H9 (cell line): ENCODE measurements around the gene ANKRD36C. TPM values are rescaled to one million over a fixed set of nuclear protein-coding genes. Genes with fewer than 3 reads are reported as not detected.
"Not testable (repeated sequence)": the region's sequence is repeated elsewhere in the genome, so short reads cannot be mapped to it uniquely, and the experiment has no call there.

Experiments
- DNase-seq: peaks from one replicate; pipeline ENCODE4 v3.0.0-alpha.2; 2017
- H2AFZ ChIP-seq: one replicate; pipeline ENCODE4 v1.6.1; 2013; ENCODE audit warnings: mild to moderate bottlenecking, low read length, control low read depth, moderate library complexity
- H2AK5ac ChIP-seq: 2 replicates; pipeline ENCODE4 v1.6.1; 2013; ENCODE audit warnings: low read length, control low read depth, mixed read lengths; ENCODE audit not compliant: insufficient read length
- H2BK120ac ChIP-seq: one replicate; pipeline ENCODE4 v1.6.1; 2013; ENCODE audit warnings: low read depth, mild to moderate bottlenecking, low read length, control low read depth, inconsistent platforms; ENCODE audit not compliant: poor library complexity, severe bottlenecking
- H2BK12ac ChIP-seq: 2 replicates; pipeline ENCODE4 v1.6.1; 2013; ENCODE audit warnings: low read length, control low read depth, mixed read lengths, low read depth; ENCODE audit not compliant: insufficient read length
- H2BK15ac ChIP-seq: 2 replicates; pipeline ENCODE4 v1.6.1; 2013; ENCODE audit warnings: low read depth, low read length, control low read depth
- H2BK20ac ChIP-seq: one replicate; pipeline ENCODE4 v1.6.1; 2013; ENCODE audit warnings: low read depth, mild to moderate bottlenecking, low read length, control low read depth, inconsistent platforms; ENCODE audit not compliant: poor library complexity, severe bottlenecking
- H2BK5ac ChIP-seq: 2 replicates; pipeline ENCODE4 v1.6.1; 2013; ENCODE audit warnings: low read length, control low read depth, mixed read lengths; ENCODE audit not compliant: insufficient read length
- H3K14ac ChIP-seq: 2 replicates; pipeline ENCODE4 v1.6.1; 2013; ENCODE audit warnings: low read length, control low read depth; ENCODE audit not compliant: insufficient read depth
- H3K18ac ChIP-seq: 2 replicates; pipeline ENCODE4 v1.6.1; 2013; ENCODE audit warnings: low read depth, mild to moderate bottlenecking, mixed read lengths, low read length, control low read depth; ENCODE audit not compliant: insufficient read length
- H3K23ac ChIP-seq: 2 replicates; pipeline ENCODE4 v1.6.1; 2013; ENCODE audit warnings: low read length, control low read depth, mixed read lengths, low read depth; ENCODE audit not compliant: insufficient read length
- H3K23me2 ChIP-seq: 2 replicates; pipeline ENCODE4 v1.6.1; 2013; ENCODE audit warnings: low read depth, mild to moderate bottlenecking, mixed read lengths, low read length, control low read depth; ENCODE audit not compliant: insufficient read length, poor library complexity, severe bottlenecking
- H3K27ac ChIP-seq: 2 replicates; pipeline ENCODE4 v1.5.1; 2013; ENCODE audit warnings: low read length, control low read depth, mixed read lengths, low read depth; ENCODE audit not compliant: insufficient read length
- H3K27me3 ChIP-seq: 2 replicates; pipeline ENCODE4 v1.6.1; 2013; ENCODE audit warnings: low read length, control low read depth, inconsistent platforms; ENCODE audit not compliant: insufficient read depth
- H3K4ac ChIP-seq: 2 replicates; pipeline ENCODE4 v1.6.1; 2013; ENCODE audit warnings: low read depth, mild to moderate bottlenecking, control low read depth, inconsistent platforms, low read length, moderate library complexity
- H3K4me1 ChIP-seq: 2 replicates; pipeline ENCODE4 v1.6.1; 2013; ENCODE audit warnings: low read length, control low read depth, inconsistent platforms; ENCODE audit not compliant: insufficient read depth
- H3K4me2 ChIP-seq: 2 replicates; pipeline ENCODE4 v1.6.1; 2013; ENCODE audit warnings: low read length, control low read depth, mixed read lengths; ENCODE audit not compliant: insufficient read length, insufficient read depth
- H3K56ac ChIP-seq: 2 replicates; pipeline ENCODE4 v1.6.1; 2013; ENCODE audit warnings: low read depth, mild to moderate bottlenecking, mixed read lengths, low read length, control low read depth; ENCODE audit not compliant: insufficient read length
- H3K79me1 ChIP-seq: 2 replicates; pipeline ENCODE4 v1.6.1; 2013; ENCODE audit warnings: low read depth, mild to moderate bottlenecking, moderate library complexity, low read length, control low read depth, inconsistent platforms; ENCODE audit not compliant: insufficient read depth, poor library complexity, severe bottlenecking
- H3K79me2 ChIP-seq: 2 replicates; pipeline ENCODE4 v1.6.1; 2013; ENCODE audit warnings: low read length, control low read depth, inconsistent platforms; ENCODE audit not compliant: insufficient read depth
- H3K9ac ChIP-seq: 2 replicates; pipeline ENCODE4 v1.6.1; 2013; ENCODE audit warnings: low read length, control low read depth, mixed read lengths; ENCODE audit not compliant: insufficient read length; ENCODE audit errors: extremely low read depth
- H3K9me3 ChIP-seq: one replicate; pipeline ENCODE4 v1.6.1; 2013; ENCODE audit warnings: low read depth, low read length, inconsistent platforms; ENCODE audit not compliant: control insufficient read depth
- H3T11ph ChIP-seq: one replicate; pipeline ENCODE4 v1.6.1; 2013; ENCODE audit warnings: mild to moderate bottlenecking, low read length, control low read depth, inconsistent platforms
- H4K20me1 ChIP-seq: one replicate; pipeline ENCODE4 v1.6.1; 2013; ENCODE audit not compliant: control insufficient read depth, insufficient read length, insufficient read depth
- H4K5ac ChIP-seq: 2 replicates; pipeline ENCODE4 v1.6.1; 2013; ENCODE audit warnings: low read depth, mild to moderate bottlenecking, mixed read lengths, low read length, control low read depth; ENCODE audit not compliant: insufficient read length
- H4K8ac ChIP-seq: replicated peaks from 2 replicates; pipeline ENCODE4 v1.6.1; 2013; ENCODE audit warnings: low read length, control low read depth, mixed read lengths, low read depth; ENCODE audit not compliant: insufficient read length
- H4K91ac ChIP-seq: 2 replicates; pipeline ENCODE4 v1.6.1; 2013; ENCODE audit warnings: low read depth, mild to moderate bottlenecking, moderate library complexity, mixed read lengths, low read length, control low read depth; ENCODE audit not compliant: insufficient read length
- H3K27ac Mint-ChIP-seq, 3 experiments: 2 replicates in 2 of 3; 3 replicates in 1 of 3; pipeline ENCODE4 v1.8.0; 2020 to 2021; ENCODE audit warnings: mixed read lengths in 3 of 3, mild to moderate bottlenecking in 1 of 3, moderate library complexity in 1 of 3
- H3K27me3 Mint-ChIP-seq: 2 replicates; pipeline ENCODE4 v1.8.0; 2021; ENCODE audit warnings: low read depth, mild to moderate bottlenecking, moderate library complexity, mixed read lengths
- H3K36me3 Mint-ChIP-seq, 3 experiments: 2 replicates in 2 of 3; 3 replicates in 1 of 3; pipeline ENCODE4 v1.8.0; 2020 to 2021; ENCODE audit warnings: low read depth in 3 of 3, mixed read lengths in 3 of 3; ENCODE audit not compliant: insufficient read depth in 1 of 3
- H3K4me1 Mint-ChIP-seq, 2 experiments: 2 replicates each; pipeline ENCODE4 v1.8.0; 2020; ENCODE audit warnings: mixed read lengths in 2 of 2
- H3K4me3 Mint-ChIP-seq, 2 experiments: 2 replicates in 1 of 2; 3 replicates in 1 of 2; pipeline ENCODE4 v1.8.0; 2020 to 2021; ENCODE audit warnings: mild to moderate bottlenecking in 2 of 2, mixed read lengths in 2 of 2, moderate library complexity in 1 of 2
- H3K9me3 Mint-ChIP-seq, 2 experiments: 2 replicates in 1 of 2; 3 replicates in 1 of 2; pipeline ENCODE4 v1.8.0; 2020; ENCODE audit warnings: mild to moderate bottlenecking in 2 of 2, mixed read lengths in 2 of 2, moderate library complexity in 1 of 2
- WGBS: extraction: QIAGEN DNeasy Blood & Tissue Kit; methylation state at CpG from one replicate; pipeline ENCODE4 v1.1.7; 2013; ENCODE audit warnings: missing lambda C conversion rate, low lambda C conversion rate, mixed read lengths; ENCODE audit not compliant: insufficient read length; ENCODE audit errors: extremely low coverage; 5-methylcytosine and 5-hydroxymethylcytosine counted together
- total RNA-seq: library from RNA; stranded (reverse); gene quantifications from 2 replicates; pipeline ENCODE4 v1.2.1, GENCODE V29; 2021

ANKRD36C gene
- total RNA-seq, 1 experiment from 2014 or later: 8.2 TPM

DNA sequence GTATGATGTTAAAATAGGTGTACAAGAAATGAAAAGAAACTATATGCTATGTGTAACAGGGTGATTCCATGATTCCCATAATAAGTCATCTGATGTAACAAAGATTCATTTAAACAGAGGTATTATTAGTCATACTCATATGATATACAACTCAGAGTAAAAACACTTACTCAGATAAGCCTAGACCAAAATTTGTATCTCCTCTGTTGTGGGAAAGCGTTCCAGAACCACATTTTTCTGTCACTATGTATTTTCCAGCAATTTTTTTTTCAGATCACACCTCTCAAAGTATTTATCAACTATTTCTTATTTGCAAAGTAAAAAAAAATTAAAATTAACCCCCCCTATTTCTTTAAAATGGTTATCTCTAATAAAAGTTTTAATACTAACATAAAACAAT, 43.6 kb downstream of the ANKRD36C start:
- peaks cover 3 to 16% (median 6%) of the 10 kb centered on the region in 3 experiments; a peak in 6 of 7 replicates for H3K36me3 Mint-ChIP-seq

DNA sequence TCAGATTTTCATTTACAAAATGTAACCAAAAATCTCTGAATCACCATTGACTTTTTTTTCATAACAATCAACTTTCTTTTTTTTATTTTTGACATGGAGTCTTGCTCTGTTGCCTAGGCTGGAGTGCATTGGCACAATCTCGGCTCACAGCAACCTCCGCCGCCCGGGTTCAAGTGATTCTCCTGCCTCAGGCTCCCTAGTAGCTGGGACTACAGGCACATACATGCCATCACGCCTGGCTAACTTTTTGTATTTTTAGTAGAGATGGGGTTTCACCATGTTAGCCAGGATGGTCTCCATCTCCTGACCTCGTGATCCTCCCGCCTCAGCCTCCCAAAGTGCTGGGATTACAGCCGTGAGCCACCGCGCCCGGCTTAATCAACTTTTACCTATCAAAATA, 51.7 kb downstream of the ANKRD36C start:
- not testable (repeated sequence) for H3K79me2 ChIP-seq, H4K20me1 ChIP-seq, H3K27ac Mint-ChIP-seq

More for the DNA sequence above, 43.6 kb downstream of the ANKRD36C start:
- not testable (repeated sequence) for H3K9ac ChIP-seq, H3K27ac ChIP-seq, H3K4me3 Mint-ChIP-seq, H3K4me1 ChIP-seq, H3K27me3 ChIP-seq, H3K79me2 ChIP-seq, H2BK120ac ChIP-seq, H3K18ac ChIP-seq, H3K23me2 ChIP-seq, H3K23ac ChIP-seq, H3K4ac ChIP-seq, DNase-seq, H4K20me1 ChIP-seq, H2BK20ac ChIP-seq, H4K8ac ChIP-seq, H2AK5ac ChIP-seq, H3T11ph ChIP-seq, H2BK15ac ChIP-seq, H2BK5ac ChIP-seq, H3K14ac ChIP-seq, H3K27me3 Mint-ChIP-seq, H3K56ac ChIP-seq, H3K79me1 ChIP-seq, H4K5ac ChIP-seq, H3K27ac Mint-ChIP-seq, H3K4me2 ChIP-seq, H2BK12ac ChIP-seq, H2AFZ ChIP-seq, H3K9me3 ChIP-seq, H3K4me1 Mint-ChIP-seq, H4K91ac ChIP-seq
- peaks cover 20 to 26% of the 10 kb centered on the region in 2 experiments for H3K9me3 Mint-ChIP-seq
- WGBS: no CpG with 5 or more reads among the region's 1 CpG

More for the DNA sequence above, 51.7 kb downstream of the ANKRD36C start:
- not testable (repeated sequence) for H2AFZ ChIP-seq, H4K5ac ChIP-seq, H3K27ac ChIP-seq, H4K91ac ChIP-seq, H3K23ac ChIP-seq, H3K4me3 Mint-ChIP-seq, H2BK15ac ChIP-seq, H3K23me2 ChIP-seq, H3K18ac ChIP-seq, H2BK20ac ChIP-seq, H3K4me2 ChIP-seq, H3K27me3 Mint-ChIP-seq, H3K14ac ChIP-seq, H3K56ac ChIP-seq, H3K9me3 ChIP-seq, H3K36me3 Mint-ChIP-seq, H3K27me3 ChIP-seq, H3K9ac ChIP-seq, H2AK5ac ChIP-seq, H3K4ac ChIP-seq, H3T11ph ChIP-seq, H3K79me1 ChIP-seq, H3K4me1 Mint-ChIP-seq, H4K8ac ChIP-seq, DNase-seq, H2BK12ac ChIP-seq, H2BK120ac ChIP-seq, H3K4me1 ChIP-seq, H2BK5ac ChIP-seq
- H3K9me3 Mint-ChIP-seq: peaks cover 26 to 30% of the 10 kb centered on the region in 2 experiments
- WGBS: no CpG with 5 or more reads among the region's 11 CpGs
